Esophagus squamous epithelium (tissue), 4 donors: Measurements from ENCODE around the gene RTL1.

Experiments used
- POLR2A ChIP-seq, 4 donors: fragments of 450-650 bp; IDR thresholded peaks; one replicate each; pipeline ENCODE4 v1.6.1; 2017; ENCODE audit warnings: antibody characterized with exemption in 4 of 4, mild to moderate bottlenecking in 4 of 4, moderate library complexity in 3 of 4
- TF ChIP-seq, protein P1 (sequence below), 6 experiments: fragments of 450-650 bp in 4 of 6; fragments of 200-600 bp in 2 of 6; sonication (generic) in 2 of 6; IDR thresholded peaks; one replicate each; pipeline ENCODE4 v1.5.1; 2016 to 2019; ENCODE audit warnings: antibody characterized with exemption in 6 of 6, mild to moderate bottlenecking in 4 of 6, moderate library complexity in 4 of 6

DNA sequence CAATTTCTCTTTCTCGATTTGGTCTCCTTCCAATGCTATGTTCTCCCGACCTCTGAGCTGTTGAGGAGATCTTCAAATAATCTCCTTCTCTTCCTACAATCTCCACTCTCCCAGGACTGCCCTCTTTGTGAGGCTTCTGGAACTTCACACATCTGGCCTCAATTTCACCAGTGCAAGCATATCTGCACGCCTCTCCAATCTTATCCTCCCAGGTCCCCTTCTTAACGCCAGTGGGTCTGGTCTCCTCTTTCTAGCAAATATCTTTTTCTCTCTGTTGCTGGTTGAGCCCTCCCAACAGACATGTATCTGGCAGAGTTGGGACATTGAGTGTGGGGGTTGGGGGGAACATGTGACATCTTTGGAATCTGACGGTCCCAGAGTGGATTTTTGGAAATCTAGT lies 17.9 kb downstream of the RTL1 start:
- TF ChIP-seq, protein P1, sequence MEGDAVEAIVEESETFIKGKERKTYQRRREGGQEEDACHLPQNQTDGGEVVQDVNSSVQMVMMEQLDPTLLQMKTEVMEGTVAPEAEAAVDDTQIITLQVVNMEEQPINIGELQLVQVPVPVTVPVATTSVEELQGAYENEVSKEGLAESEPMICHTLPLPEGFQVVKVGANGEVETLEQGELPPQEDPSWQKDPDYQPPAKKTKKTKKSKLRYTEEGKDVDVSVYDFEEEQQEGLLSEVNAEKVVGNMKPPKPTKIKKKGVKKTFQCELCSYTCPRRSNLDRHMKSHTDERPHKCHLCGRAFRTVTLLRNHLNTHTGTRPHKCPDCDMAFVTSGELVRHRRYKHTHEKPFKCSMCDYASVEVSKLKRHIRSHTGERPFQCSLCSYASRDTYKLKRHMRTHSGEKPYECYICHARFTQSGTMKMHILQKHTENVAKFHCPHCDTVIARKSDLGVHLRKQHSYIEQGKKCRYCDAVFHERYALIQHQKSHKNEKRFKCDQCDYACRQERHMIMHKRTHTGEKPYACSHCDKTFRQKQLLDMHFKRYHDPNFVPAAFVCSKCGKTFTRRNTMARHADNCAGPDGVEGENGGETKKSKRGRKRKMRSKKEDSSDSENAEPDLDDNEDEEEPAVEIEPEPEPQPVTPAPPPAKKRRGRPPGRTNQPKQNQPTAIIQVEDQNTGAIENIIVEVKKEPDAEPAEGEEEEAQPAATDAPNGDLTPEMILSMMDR (IDR thresholded peaks at IDR 0.05): no peak
- no peak for TF ChIP-seq POLR2A (IDR thresholded peaks at IDR 0.05)
